ENCODE measurements around the gene GNPTAB.
"Not testable (repeated sequence)": the region's sequence is repeated elsewhere in the genome, so short reads cannot be mapped to it uniquely, and the experiment has no call there.

GNPTAB gene

DNA sequence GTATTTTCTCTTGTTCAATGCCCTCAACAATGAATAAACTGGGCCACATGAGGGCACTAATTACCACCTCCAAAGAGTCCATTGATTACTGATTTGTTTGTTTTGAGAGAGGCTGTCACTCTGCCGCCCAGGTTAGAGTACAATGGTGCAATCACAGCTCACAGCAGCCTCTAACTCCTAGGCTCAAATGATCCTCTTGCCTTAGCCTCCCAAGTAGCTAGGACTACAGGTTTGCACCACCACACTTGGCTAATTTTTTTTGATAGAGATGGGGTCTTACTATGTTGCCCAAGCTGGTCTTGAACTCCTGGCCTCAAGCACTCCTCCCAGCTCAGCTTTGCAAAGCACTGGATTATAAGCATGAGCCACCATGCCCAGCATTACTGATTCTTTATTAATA lies 63.2 kb downstream of the GNPTAB start:
- DNase-seq, result no peak

DNA sequence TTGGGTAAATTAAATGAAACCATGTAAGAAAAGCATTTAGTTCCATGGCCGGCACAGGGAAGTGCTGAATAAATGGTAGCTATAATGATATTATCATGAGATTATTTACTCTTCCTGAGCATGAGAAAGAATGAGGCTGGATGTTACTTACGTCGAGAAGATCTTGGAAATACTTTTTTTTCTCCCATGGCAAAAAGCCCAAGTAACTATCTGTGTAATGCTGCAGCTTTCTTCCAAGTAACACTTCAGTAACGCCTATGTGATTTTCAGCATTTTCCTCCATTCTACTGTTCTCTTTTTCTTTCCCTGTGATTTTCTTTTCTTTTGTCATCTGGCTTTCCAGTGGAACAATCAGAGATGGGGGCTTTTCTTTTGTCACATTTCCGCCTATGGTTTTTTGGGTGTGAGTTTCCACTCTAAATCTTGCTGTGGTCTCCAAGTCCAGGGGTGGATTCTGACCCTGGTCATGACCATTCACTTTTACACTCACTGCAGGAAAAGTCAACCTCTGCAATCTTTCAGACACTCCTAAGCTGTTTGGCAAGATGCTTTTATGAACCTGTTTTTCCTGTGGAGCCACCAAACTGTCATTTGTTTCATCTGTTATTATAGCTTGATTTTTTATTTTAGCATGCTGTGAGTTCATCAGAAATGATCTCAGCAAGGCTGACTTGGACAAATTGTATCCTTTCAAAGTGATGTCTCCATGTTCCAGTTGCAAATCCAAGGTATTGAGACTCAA lies 66.5 kb downstream of the GNPTAB start:
- DNase-seq, result no peak

DNA sequence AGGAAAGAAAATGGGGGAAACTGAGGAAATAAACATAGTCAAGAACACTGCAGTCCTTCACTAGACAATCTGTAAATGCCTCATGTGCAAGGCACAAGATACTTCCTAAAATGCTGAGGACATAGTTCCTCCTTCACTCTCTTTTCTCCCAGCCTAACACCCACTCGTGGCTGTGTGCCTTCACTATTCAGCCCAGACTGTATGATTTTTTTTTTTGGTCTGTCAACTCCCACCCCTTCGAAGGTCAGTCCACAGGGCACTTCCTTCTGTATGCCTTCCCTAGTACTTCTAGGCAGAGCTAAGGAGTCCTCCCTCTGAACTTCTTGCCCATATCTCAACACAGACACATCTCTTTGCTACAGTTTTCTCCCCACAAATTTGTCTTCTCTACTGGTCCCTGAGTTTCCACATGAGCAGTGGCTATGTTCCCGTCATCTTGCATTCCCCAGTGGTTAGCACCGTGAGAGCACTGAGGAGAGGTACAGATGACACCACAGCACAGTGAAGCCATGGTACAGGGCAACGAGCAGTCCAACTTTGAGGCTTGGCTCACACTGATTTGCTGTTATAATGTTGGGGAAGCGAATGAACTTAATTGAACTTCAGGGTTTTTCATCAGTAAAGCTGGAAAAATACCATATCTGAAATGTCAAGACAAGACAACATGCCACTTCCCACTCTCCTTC lies 67.4 kb downstream of the GNPTAB start:
- DNase-seq, result no peak

DNA sequence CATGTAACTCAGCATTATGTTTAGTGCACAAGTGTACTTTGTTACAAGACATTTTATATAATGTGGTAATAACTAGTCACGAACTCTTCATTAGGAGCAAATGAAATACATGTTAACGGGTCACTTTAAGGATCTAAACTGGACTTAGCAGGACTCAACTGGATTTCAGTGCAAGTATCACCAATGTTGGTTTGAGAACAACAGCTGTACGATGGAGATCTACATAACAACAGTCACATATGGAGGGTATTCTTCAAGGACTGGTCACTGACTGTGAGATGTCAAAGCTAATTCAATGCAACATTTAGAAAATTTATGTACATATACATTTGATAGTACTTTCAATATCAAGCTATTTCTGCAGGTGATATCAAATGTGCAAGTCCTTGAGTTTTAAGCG lies 69.0 kb downstream of the GNPTAB start:
- DNase-seq, result no peak

DNA sequence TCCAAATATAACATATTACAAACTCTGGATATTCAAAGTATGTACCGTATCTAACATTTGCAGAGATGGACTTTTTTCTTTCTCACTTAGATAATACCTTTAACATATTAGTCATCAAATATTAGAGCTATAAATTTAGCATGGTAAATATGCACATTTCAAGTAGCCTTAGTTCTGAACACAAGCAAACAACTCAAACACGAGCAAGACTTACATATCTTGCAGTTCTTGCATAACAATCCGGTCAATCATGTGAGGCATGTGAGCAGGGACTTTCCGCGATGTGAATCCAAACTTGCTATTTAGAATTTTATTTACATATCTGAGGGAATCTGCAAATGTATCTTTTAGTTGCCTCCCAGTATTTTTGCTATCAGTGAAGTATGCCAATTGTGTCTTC lies 69.4 kb downstream of the GNPTAB start:
- DNase-seq, result no peak

DNA sequence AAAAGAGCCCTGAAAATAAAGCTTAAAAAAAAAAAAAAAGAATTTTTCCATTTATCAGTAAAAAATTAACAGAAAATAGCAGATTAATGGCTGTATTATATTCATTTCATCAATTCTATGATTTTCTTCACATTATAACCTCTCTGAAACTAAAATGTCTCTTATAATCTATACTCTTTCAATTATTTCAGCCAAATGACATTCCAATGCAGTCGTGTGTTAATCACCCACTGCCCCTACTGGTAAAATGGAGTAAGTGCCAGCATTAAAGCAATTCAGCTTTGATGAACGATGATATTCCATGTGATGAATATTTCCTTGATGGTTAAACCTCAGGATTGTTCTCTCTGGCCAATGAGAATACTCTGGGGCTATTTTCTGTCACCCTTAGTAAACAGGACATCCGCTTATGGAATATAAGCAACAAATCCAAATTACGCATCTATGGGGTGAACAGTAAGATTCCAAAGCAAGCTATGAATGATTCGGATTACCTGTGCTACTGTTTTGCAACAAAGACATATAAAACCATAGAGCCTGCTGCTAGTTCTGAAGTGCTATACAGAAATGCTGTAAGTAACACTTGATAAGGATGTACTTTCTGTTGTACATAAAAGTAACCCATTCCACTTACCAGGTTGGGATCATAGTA lies 71.2 kb downstream of the GNPTAB start:
- no peak for DNase-seq

DNA sequence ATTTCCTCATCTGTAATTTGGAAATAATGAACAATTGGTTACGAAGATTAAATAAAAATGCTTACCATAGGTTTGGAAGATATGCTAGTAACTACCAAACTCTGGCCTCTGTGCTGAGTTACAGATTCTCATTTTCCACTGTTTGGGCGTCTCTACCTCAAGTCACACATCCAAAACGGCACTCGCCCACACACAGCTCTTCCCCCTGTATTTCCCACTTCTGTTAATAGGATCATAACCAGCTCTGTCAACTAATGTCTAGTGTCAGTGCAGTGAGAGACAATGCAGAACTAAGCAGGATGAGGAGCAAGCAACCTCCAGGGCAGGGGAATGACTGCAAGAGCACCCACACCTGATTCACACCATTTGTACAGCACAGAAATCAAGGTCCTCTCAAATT lies 80.6 kb downstream of the GNPTAB start:
- no peak for DNase-seq

DNA sequence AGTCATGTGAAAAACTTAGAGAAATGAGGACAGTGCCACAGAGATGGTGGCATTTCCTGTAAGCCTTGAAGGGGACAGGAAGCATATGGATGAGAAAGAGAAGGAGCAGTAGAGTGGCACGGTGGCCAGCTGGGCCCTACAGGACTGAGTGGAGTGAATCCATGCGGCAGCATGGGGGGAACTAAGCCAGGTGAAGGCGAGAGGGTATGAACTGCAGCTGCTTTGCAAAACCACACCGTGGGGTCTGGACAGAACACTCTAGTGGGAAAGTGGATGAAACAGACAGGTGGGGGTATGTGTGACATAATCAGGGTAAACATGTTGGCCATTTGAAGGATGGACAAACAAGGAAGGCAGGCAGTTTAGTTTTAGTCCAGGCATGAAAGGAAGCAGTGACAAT lies 81.1 kb downstream of the GNPTAB start:
- DNase-seq, result no peak

DNA sequence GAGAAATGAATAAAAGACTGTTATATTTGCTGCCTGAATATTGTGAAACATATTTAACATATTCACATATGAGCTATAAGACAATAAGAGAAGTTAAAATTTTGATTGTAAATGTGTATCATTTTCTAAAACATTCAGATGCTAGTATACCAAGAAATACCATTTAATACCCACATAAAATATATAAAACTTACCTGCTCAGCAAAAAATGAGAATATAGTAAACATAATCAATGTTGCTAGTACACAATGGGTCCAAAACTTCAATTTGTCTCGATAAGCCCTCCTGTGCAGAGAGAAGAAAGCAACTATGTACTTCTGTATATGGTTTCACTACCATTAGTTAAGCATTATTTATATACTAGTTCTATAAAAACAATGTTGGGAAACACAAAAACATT lies 81.9 kb downstream of the GNPTAB start:
- DNase-seq, result no peak

DNA sequence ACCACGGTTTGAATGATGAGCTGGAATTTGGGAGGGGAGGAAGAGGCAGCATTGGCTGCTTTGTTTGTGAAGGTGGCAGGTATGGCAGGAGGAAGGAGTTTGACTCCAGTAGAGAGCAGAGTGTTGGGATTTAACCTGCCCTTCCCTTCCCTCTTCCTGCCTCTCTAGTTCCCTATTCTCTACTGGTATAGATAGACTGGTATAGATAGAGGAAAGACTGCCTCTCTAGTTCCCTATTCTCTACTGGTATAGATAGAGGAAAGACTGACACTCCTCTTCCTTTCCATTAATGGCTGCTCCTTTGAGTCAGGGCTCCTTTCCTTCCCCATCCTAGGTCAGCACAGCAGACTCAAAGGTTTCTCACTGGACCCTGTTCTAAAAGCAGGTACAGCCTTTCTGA lies 83.1 kb downstream of the GNPTAB start:
- DNase-seq, result no peak

DNA sequence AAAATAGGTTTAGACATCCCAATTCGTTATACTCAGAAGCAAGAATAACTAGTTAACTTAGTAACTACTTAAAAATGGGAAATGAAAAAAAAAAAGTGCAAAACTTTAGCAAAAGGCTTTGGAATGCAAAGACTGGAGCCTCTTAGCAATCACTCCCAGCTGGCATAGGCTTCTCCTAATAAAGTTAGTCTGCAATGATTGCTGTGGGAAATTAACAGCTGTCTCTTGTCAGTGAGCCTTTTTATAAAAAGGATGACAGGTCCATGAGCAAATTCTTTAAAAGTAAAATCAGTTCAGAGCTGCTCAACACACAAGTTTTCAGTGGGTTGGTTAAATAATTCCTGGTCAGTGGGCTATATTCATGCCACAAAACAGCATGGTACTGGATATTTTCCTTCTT lies 84.1 kb downstream of the GNPTAB start:
- no peak for DNase-seq

DNA sequence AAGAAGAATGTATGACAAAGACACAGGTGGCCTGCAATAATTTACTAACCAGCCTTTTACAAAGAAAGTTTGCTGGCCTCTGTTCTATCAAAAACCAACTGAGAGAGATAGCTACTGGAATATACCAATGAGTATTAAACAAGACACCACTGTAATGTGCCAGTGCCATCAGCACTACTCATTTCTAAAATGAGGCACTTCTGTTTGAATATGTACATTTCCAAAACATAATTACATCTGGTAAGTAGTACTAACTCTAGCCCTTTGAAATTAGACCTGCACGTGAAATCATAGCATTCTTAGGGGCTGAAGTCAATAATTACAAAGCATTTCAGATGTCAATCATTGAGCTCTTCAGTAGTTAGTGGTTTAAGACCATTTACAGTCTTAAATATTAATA lies 84.6 kb downstream of the GNPTAB start:
- DNase-seq, result no peak

DNA sequence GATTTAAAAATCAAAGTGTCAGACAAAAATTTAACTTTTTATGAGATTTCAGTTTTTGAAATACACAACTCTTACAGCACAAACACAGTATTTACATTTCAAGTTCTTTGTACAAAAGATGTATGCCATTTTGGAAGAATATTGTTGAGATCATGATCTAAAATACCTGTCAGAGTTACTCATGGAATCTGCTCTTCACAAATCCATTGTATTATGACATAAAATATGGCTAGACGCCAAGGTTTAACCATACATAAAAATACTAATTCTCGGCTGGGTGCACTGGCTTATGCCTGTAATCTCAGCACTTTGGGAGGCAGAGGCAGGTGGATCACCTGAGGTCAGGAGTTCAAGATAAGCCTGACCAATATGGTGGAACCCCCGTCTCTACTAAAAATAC lies 85.3 kb downstream of the GNPTAB start:
- DNase-seq, result no peak

DNA sequence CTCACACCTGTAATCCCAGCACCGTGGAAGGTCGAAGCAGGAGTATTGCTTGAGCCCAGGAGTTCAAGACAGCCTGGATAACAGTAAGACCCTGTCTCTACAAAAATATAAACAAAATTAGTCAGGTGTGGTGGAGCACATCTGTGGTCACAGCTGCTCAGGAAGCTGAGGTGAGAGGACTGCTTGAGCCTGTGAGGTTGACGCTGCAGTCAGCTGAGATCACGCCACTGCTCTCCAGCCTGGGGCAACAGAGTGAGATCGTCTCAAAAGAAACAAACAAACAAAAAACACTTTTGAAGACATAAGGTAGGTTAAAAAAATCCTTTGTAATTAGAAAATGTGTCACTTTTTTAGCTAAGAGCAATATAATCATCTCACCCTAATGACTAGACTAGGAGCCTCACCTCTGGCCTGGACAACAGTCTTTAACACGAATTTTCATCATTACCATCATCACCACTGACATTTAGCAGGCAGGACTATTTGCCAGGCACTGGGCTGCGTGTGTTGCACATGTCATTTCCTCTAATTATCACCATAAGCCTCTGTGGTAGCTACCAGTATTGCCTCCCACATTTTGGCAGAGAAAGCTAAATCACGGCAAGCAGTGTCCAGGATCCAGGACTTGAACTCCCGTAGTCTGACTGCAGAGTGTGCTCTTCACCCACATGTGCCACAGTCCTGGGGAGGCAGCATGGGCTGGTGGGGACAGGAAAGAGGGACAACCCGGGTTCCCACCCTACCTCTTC lies 86.9 kb downstream of the GNPTAB start:
- DNase-seq, result no peak

DNA sequence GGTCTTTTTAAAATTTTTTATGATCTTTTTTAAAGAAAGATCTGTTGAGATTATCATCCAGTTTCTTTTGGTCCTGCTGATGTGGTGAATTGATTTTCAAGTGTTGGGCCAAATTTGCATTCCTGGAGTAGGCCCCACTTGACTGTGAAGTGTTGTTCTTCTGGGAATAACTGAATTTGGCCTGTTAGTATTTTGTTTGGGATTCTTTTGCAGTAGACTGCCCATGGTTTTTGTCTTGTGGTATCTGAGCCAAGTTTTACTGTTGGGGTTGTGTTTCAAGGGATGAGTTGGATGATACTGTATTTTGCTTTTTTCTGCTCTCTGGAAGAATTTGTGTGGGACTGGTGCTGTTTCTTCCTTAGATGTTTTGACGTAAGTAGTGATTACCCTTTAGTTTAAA lies 87.5 kb downstream of the GNPTAB start:
- DNase-seq, result no peak

DNA sequence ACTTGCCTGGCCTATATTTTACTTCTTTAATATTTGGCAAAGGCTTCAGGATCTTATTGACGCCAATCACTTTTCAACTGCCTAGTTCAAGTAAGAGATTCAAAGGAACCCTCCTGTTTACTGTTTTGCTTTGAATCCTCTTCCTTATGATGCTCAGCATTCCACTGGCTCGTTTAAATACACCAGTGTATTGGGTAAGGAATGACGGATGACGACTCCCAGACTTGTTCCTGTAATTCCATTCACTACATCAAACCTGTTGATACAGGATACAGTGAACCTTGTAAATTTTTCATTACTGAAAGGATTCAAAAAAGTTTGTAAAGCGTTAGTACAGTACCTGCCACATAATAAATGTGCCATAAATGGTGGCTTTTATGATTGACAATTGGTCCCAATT lies 89.8 kb downstream of the GNPTAB start:
- DNase-seq, result no peak

DNA sequence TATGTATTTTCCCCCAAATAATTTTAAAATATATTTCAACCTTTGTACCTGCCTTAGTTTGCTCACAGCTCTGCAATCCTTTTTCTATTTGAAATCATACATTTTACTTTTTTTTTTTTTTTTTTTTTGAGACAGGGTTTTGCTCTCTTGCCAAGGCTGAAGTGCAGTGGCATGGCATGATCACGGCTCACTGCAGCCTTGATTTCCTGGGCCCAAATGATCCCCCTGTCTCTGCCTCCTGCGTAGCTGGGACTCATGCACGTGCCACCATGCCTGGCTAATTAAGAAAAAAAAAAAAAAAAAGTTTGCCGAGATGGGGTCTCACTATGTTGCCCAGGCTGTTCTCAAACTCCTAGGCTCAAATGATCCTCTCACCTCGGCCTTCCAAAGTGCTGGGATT lies 90.2 kb downstream of the GNPTAB start:
- DNase-seq, result no peak

DNA sequence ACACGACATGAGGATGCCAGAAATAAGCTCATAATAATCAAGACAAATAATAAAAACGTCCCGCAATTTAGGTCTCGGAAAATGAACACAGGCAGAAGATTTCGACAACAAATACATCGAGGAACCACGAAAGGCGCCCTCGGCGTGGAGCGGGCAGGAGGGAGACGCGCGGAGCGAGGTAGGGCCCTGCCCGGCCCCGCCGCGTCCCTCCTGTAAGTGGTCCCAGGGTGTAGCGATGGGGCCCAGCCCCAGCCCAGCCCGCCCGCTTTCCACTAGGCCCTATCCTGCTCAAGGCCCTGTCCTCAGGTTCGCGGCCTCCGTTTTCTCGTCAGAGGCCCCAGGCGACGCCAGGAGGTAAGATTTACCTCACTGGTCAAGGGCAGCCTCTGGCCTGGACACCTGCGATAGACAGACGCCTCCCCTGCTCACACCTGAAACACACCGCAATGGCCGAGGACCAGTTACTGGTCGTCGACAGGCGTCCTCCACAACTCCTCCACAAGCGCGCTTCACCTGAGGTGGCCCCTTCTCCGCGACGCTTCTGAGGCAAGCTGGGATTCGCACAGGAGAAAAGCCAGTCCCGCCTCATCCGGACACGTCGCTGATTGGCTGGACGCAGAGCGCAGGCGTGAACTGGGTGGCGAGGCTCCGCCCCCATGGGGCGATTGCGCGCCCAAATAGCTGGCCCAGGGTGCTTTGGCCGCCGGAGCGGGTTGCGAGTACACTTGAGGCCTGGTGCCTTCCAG lies 91.7 kb downstream of the GNPTAB start, which contains the start of gene SYCP3:
Gene SYCP3 (minus strand): TSS at position 543 of the 746 bp plus-strand sequence. CDS start 1,527 bp downstream, outside the sequence.
- no peak for DNase-seq

DNA sequence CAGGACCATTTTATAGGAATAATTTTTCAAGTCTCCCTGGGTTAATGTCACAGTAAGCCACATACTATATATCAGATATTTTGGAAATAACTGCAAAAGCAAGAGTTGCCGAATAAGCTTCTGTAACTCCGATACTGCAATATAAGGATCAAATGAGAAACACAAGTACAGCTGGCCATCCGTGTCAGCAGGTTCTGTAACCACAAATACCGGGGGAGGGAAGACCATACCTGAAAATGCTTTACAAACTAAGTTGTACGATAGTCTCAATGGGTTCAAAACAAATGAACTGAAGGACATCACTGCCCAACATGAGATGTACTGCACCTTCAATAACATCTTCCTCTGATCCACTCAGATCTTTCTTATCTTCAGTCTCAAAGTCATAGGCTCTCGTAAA lies 93.3 kb downstream of the GNPTAB start:
- no peak for DNase-seq

DNA sequence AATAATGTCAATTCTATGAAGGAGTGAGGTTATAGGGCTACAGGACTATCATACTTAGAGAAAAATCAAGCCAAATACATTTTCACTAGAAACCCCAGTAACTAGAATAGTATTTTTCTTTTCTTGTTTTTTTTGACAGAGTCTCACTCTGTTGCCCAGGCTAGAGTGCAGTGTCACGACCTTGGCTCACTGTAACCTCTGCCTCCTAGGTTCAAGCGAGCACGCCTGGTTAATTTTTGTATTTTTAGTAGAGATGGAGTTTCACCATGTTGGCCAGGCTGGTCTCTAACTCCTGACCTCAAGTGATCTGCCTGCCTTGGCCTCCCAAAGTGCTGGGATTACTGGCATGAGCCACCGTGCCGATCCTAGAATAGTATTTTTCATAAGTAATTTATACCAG lies 96.3 kb downstream of the GNPTAB start:
- not testable (repeated sequence) for DNase-seq

DNA sequence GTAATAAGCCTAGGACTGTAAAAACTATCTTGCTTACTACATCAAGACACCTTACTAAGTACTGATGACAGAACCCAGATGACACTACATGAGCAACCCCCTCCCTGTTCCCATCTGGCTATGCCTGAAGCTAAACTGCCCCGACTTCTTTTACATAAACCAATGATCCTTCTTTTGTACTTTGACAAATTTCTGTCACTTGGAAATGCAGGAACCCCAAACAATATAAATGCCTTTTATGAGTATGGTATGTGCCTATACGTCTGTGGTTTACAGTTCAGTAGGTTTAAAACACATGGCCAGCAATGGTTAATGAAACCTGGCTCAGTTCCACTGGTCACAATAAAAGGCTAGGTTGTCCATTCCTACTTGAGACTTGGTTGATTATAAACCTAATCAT lies 97.6 kb downstream of the GNPTAB start:
- no peak for DNase-seq

DNA sequence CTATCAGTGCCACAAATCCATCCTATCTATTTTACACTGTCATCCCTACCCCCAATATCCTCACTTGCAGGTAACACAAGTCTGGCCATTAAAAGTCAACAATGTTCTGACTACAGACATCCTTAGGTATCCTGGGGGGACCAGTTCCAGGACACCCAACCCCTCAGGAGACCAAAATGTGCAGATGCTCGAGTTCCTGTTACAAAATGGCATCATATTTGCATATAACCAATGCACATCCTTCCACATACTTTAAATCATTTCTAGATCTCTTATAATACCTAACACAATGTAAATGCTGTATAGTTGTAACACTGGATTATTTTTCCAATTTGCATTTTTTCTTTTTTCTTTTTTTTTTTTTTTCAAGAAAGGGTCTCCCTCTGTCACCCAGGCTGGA lies 98.4 kb downstream of the GNPTAB start:
- DNase-seq, result no peak

DNA sequence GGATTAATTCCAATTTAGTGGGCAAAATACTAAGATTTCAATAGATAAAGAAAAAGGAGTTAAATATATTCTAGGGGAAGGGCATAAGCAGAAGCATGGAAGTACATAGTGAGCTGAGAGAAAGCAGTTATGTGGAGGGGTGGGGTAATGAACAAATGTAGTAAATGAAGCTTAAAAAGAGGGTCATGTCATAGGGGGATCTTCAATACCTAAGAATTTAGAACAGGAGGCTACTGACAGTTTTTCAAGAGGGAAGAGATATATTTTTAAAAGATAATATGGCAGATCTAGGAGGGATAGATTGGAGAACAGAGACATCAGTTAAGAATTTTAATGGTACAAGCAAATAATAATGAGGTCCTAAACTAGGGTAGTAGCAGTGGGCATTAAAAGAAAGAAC lies 100.9 kb downstream of the GNPTAB start:
- no peak for DNase-seq
